Measurements from ENCODE around the gene TAF15. TPM values are rescaled to one million over a fixed set of nuclear protein-coding genes. Genes with fewer than 3 reads are reported as not detected.

Gene TAF15
- total RNA-seq, 1 experiment from 2014 or later: 42.4 TPM

GRCh38 chr17:35817196-35817595 is 7.9 kb downstream of the TAF15 start:
- no peak for DNase-seq (ENCODE audit: low read depth)

- DNase-seq (ENCODE audit: low read depth): no peak
Observed at GRCh38 chr17:35819455-35819854, 10.2 kb downstream of the TAF15 start.

GRCh38 chr17:35821308-35821707 is 12.0 kb downstream of the TAF15 start:
- DNase-seq (ENCODE audit: low read depth): no peak

GRCh38 chr17:35825206-35825605 is 15.9 kb downstream of the TAF15 start:
- DNase-seq (ENCODE audit: low read depth): no peak

GRCh38 chr17:35841101-35841500 is 31.8 kb downstream of the TAF15 start:
- DNase-seq (ENCODE audit: low read depth): no peak

- DNase-seq (ENCODE audit: low read depth): peak; percentile 15
Observed at GRCh38 chr17:35841505-35841904, 32.2 kb downstream of the TAF15 start.

- no peak for DNase-seq (ENCODE audit: low read depth)
Observed at GRCh38 chr17:35842239-35842638, 33.0 kb downstream of the TAF15 start.

GRCh38 chr17:35843698-35844097 is 34.4 kb downstream of the TAF15 start:
- DNase-seq (ENCODE audit: low read depth): no peak

- DNase-seq (ENCODE audit: low read depth): no peak
Observed at GRCh38 chr17:35844547-35844946, 35.3 kb downstream of the TAF15 start.

GRCh38 chr17:35846055-35846809 is 36.9 kb downstream of the TAF15 start:
- DNase-seq (ENCODE audit: low read depth): no peak

GRCh38 chr17:35847006-35847405 is 37.7 kb downstream of the TAF15 start:
- DNase-seq (ENCODE audit: low read depth): no peak

GRCh38 chr17:35847633-35848373 is 38.5 kb downstream of the TAF15 start:
- no peak for DNase-seq (ENCODE audit: low read depth)

GRCh38 chr17:35849469-35850348 is 40.4 kb downstream of the TAF15 start:
- peak; percentile 68 for DNase-seq (ENCODE audit: low read depth)

GRCh38 chr17:35855965-35856364 is 46.7 kb downstream of the TAF15 start:
- DNase-seq (ENCODE audit: low read depth): no peak

GRCh38 chr17:35856603-35857002 is 47.3 kb downstream of the TAF15 start:
- no peak for DNase-seq (ENCODE audit: low read depth)

- no peak for DNase-seq (ENCODE audit: low read depth)
Observed at GRCh38 chr17:35864853-35865252, 55.6 kb downstream of the TAF15 start.

- peak; percentile 70 for DNase-seq (ENCODE audit: low read depth)
Observed at GRCh38 chr17:35865412-35866340, 56.4 kb downstream of the TAF15 start.

- peak; percentile 26 for DNase-seq (ENCODE audit: low read depth)
Observed at GRCh38 chr17:35866341-35866950, 57.2 kb downstream of the TAF15 start.

GRCh38 chr17:35867574-35867973 is 58.3 kb downstream of the TAF15 start:
- DNase-seq (ENCODE audit: low read depth): no peak

GRCh38 chr17:35868737-35869136 is 59.5 kb downstream of the TAF15 start, which contains the start of gene HEATR9:
Gene HEATR9, minus strand, starts transcription at chr17:35868891. Its CDS starts 149 bp downstream, at chr17:35868742.
- no peak for DNase-seq (ENCODE audit: low read depth)

Measured in LHCN-M2 (cell line).